Measurements from ENCODE around the gene CSF1. TPM values are rescaled to one million over a fixed set of nuclear protein-coding genes. Genes with fewer than 3 reads are reported as not detected.
A peak's percentile ranks its signal among the peaks of the same experiment; 100 is the strongest.

Gene CSF1
- total and polyA plus RNA-seq, 2 experiments from 2014 or later: 1.4 to 3.5 TPM

- peaks cover 26% of the 10 kb centered on the region for H3K4me1 ChIP-seq (ENCODE audit: insufficient read depth)
- no peaks in the 10 kb centered on the region for H3F3A ChIP-seq (replicated peaks; ENCODE audit: low read depth)
- H3K4me3 Mint-ChIP-seq: peak overlapping the region; percentile 56
- no peaks in the 10 kb centered on the region for H3K36me3 Mint-ChIP-seq (ENCODE audit: low read depth)
- no peaks in the 10 kb centered on the region for H3K79me2 ChIP-seq (replicated peaks; ENCODE audit: insufficient read depth)
- peak; percentile 91 for DNase-seq (ENCODE audit: low spot score)
- peaks cover 39% of the 10 kb centered on the region for H3K27me3 Mint-ChIP-seq (ENCODE audit: insufficient read depth, low read depth, poor library complexity)
- peaks cover 66% of the 10 kb centered on the region for H3K27me3 ChIP-seq (ENCODE audit: insufficient read depth)
- peak overlapping the region; percentile 41 for H3K4me2 ChIP-seq
- H3K4me3 ChIP-seq: peak overlapping the region; percentile 12; the same call in 1 of the 2 replicates
- H3K9me3 Mint-ChIP-seq: no peaks in the 10 kb centered on the region
- peak; percentile 87 for ATAC-seq
- H2AFZ ChIP-seq: no peak overlapping the region
- H3K27ac Mint-ChIP-seq: peak overlapping the region; percentile 30; the same call in 1 of the 2 replicates
- no peak overlapping the region for H3K27ac ChIP-seq (ENCODE audit: low read depth)
- H4K20me1 ChIP-seq (replicated peaks; ENCODE audit: insufficient read depth): no peaks in the 10 kb centered on the region
- TF ChIP-seq EZH2 (IDR thresholded peaks at IDR 0.05; ENCODE audit: low read depth, unreplicated experiment) (no peak), NANOG (IDR thresholded peaks at IDR 0.05; ENCODE audit: borderline replicate concordance) (no peak; the same call in 1 of the 2 replicates), JUNB (IDR thresholded peaks at IDR 0.05; ENCODE audit: unreplicated experiment) (no peak), STAT1 (IDR thresholded peaks at IDR 0.05; ENCODE audit: unreplicated experiment) (no peak), REST (IDR thresholded peaks at IDR 0.05; ENCODE audit: unreplicated experiment) (no peak), CTCF (conservative IDR thresholded peaks at IDR 0.05; ENCODE audit: low read depth in 2 of 2) (no peak), EZH2phosphoT487 (IDR thresholded peaks at IDR 0.05; ENCODE audit: unreplicated experiment) (no peak), ZNF114 (CRISPR knock-in tag; IDR thresholded peaks at IDR 0.05) (no peak), POLR2AphosphoS5 (IDR thresholded peaks at IDR 0.05; ENCODE audit: low read depth) (no peak)
- TF ChIP-seq, protein P1, sequence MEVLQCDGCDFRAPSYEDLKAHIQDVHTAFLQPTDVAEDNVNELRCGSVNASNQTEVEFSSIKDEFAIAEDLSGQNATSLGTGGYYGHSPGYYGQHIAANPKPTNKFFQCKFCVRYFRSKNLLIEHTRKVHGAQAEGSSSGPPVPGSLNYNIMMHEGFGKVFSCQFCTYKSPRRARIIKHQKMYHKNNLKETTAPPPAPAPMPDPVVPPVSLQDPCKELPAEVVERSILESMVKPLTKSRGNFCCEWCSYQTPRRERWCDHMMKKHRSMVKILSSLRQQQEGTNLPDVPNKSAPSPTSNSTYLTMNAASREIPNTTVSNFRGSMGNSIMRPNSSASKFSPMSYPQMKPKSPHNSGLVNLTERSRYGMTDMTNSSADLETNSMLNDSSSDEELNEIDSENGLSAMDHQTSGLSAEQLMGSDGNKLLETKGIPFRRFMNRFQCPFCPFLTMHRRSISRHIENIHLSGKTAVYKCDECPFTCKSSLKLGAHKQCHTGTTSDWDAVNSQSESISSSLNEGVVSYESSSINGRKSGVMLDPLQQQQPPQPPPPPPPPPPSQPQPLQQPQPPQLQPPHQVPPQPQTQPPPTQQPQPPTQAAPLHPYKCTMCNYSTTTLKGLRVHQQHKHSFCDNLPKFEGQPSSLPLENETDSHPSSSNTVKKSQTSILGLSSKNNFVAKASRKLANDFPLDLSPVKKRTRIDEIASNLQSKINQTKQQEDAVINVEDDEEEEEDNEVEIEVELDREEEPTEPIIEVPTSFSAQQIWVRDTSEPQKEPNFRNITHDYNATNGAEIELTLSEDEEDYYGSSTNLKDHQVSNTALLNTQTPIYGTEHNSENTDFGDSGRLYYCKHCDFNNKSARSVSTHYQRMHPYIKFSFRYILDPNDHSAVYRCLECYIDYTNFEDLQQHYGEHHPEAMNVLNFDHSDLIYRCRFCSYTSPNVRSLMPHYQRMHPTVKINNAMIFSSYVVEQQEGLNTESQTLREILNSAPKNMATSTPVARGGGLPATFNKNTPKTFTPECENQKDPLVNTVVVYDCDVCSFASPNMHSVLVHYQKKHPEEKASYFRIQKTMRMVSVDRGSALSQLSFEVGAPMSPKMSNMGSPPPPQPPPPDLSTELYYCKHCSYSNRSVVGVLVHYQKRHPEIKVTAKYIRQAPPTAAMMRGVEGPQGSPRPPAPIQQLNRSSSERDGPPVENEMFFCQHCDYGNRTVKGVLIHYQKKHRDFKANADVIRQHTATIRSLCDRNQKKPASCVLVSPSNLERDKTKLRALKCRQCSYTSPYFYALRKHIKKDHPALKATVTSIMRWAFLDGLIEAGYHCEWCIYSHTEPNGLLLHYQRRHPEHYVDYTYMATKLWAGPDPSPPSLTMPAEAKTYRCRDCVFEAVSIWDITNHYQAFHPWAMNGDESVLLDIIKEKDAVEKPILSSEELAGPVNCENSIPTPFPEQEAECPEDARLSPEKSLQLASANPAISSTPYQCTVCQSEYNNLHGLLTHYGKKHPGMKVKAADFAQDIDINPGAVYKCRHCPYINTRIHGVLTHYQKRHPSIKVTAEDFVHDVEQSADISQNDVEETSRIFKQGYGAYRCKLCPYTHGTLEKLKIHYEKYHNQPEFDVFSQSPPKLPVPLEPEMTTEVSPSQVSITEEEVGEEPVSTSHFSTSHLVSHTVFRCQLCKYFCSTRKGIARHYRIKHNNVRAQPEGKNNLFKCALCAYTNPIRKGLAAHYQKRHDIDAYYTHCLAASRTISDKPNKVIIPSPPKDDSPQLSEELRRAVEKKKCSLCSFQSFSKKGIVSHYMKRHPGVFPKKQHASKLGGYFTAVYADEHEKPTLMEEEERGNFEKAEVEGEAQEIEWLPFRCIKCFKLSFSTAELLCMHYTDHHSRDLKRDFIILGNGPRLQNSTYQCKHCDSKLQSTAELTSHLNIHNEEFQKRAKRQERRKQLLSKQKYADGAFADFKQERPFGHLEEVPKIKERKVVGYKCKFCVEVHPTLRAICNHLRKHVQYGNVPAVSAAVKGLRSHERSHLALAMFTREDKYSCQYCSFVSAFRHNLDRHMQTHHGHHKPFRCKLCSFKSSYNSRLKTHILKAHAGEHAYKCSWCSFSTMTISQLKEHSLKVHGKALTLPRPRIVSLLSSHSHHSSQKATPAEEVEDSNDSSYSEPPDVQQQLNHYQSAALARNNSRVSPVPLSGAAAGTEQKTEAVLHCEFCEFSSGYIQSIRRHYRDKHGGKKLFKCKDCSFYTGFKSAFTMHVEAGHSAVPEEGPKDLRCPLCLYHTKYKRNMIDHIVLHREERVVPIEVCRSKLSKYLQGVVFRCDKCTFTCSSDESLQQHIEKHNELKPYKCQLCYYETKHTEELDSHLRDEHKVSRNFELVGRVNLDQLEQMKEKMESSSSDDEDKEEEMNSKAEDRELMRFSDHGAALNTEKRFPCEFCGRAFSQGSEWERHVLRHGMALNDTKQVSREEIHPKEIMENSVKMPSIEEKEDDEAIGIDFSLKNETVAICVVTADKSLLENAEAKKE (CRISPR knock-in tag; IDR thresholded peaks at IDR 0.05): no peak
- H3K9me2 ChIP-seq (ENCODE audit: insufficient read depth): no peaks in the 10 kb centered on the region
- no peaks in the 10 kb centered on the region for H3K36me3 ChIP-seq (ENCODE audit: insufficient read depth)
- peaks cover 39% of the 10 kb centered on the region for H3K4me1 Mint-ChIP-seq
These were observed 49.5 kb downstream of the CSF1 start for GRCh38 chr1:109959974-109960744.

Data from GM23338 (cell line).